GM12878 (cell line): ENCODE data around the gene HAND1. TPM values are rescaled to one million over a fixed set of nuclear protein-coding genes. Genes with fewer than 3 reads are reported as not detected.

Source experiments
- ATAC-seq: fragments of 200-7000 bp; cut with Tn5 transposase; 3 replicates; pipeline ENCODE4 v1.9.1; 2020; ENCODE audit warnings: mild to moderate bottlenecking, moderate library complexity
- BruUV-seq: library from RNA; stranded (reverse); fragments of 400-500 nt; replicated peaks from 2 replicates; lab custom pipeline; 2021; lab: Mats Ljungman, UMichigan
- CTCF ChIA-PET: fragments of 300-600 bp; sonication (Branson Sonifier 250); formaldehyde crosslinking; extraction: SDS; loops from one replicate; lab custom pipeline; 2021; ENCODE audit warnings: inconsistent platforms; lab: Yijun Ruan, JAX
- POLR2A ChIA-PET: fragments of 350-600 bp; formaldehyde crosslinking; extraction: SDS; loops from one replicate; lab custom pipeline; 2021; ENCODE audit warnings: inconsistent platforms; lab: Charles Lee
- RAD21 ChIA-PET: fragments of 300-600 bp; sonication (Branson Sonifier 250); formaldehyde crosslinking; loops from one replicate; lab custom pipeline; 2023; ENCODE audit warnings: antibody characterized with exemption; ENCODE audit not compliant: unreplicated experiment; lab: Charles Lee
- SMC1A ChIA-PET: fragments of 300-600 bp; sonication (Branson Sonifier 250); formaldehyde crosslinking; loops from one replicate; lab custom pipeline; 2023; ENCODE audit not compliant: unreplicated experiment, uncharacterized antibody; lab: Charles Lee
- DNase-seq: peaks from one replicate; pipeline ENCODE4 v3.0.0-alpha.2; 2011; ENCODE audit warnings: low read depth, low spot score
- FAIRE-seq: peaks from 3 replicates; lab custom pipeline; 2011; peaks lifted over from hg19 to GRCh38; lab: Jason Lieb, UNC
- H2AFZ ChIP-seq: 2 replicates; pipeline ENCODE4 v1.6.0; 2011; ENCODE audit warnings: low read depth, low read length, control low read depth; ENCODE audit not compliant: control insufficient read depth
- H3K27ac ChIP-seq: 2 replicates; pipeline ENCODE4 v1.5.1; 2011; ENCODE audit warnings: control low read depth; ENCODE audit not compliant: control insufficient read depth, insufficient read depth
- H3K27me3 ChIP-seq, 2 experiments: replicated peaks in 1 of 2; 2 replicates each; pipeline versions ENCODE4 v1.6.0 to v1.6.1; 2011; ENCODE audit warnings: low read length in 1 of 2; ENCODE audit not compliant: control insufficient read depth in 2 of 2, insufficient read depth in 2 of 2
- H3K36me3 ChIP-seq, 2 experiments: 2 replicates each; pipeline ENCODE4 v1.5.1; 2011; ENCODE audit warnings: low read length in 1 of 2; ENCODE audit not compliant: control insufficient read depth in 2 of 2, insufficient read depth in 2 of 2
- H3K4me1 ChIP-seq: 2 replicates; pipeline ENCODE4 v1.6.1; 2011; ENCODE audit warnings: mild to moderate bottlenecking, low read length, moderate library complexity, mixed read lengths; ENCODE audit not compliant: control insufficient read depth, insufficient read depth
- H3K4me2 ChIP-seq: 2 replicates; pipeline ENCODE4 v1.6.0; 2011; ENCODE audit warnings: control low read depth; ENCODE audit not compliant: control insufficient read depth, insufficient read depth
- H3K4me3 ChIP-seq: fragments of 200-600 bp; sonication (generic); 2 replicates; pipeline ENCODE4 v1.5.1; 2016
- H3K79me2 ChIP-seq: 2 replicates; pipeline ENCODE4 v1.6.0; 2011; ENCODE audit warnings: low read length; ENCODE audit not compliant: control insufficient read depth, insufficient read depth
- H3K9ac ChIP-seq: 2 replicates; pipeline ENCODE4 v1.8.0; 2011; ENCODE audit warnings: low read length, control low read depth, mixed read lengths; ENCODE audit not compliant: control insufficient read depth, insufficient read depth
- H3K9me3 ChIP-seq: replicated peaks from 3 replicates; pipeline ENCODE4 v1.5.1; 2011; ENCODE audit warnings: mild to moderate bottlenecking, low read length; ENCODE audit not compliant: control insufficient read depth, insufficient read depth
- H4K20me1 ChIP-seq: 2 replicates; pipeline ENCODE4 v1.6.0; 2011; ENCODE audit not compliant: control insufficient read depth, insufficient read depth
- ATF2 ChIP-seq: IDR thresholded peaks from 2 replicates; pipeline ENCODE4 v1.6.1; 2012; ENCODE audit warnings: low read length, inconsistent platforms
- BACH1 ChIP-seq: fragments of 450-650 bp; IDR thresholded peaks from 2 replicates; pipeline ENCODE4 v1.6.1; 2017; ENCODE audit warnings: mild to moderate bottlenecking, borderline replicate concordance
- EGR1 ChIP-seq, 2 experiments: IDR thresholded peaks; 1 replicate in 1 of 2; 2 replicates in 1 of 2; pipeline ENCODE4 v1.6.1; 2011 to 2012; ENCODE audit warnings: low read depth in 2 of 2, low read length in 2 of 2, borderline replicate concordance in 1 of 2, mild to moderate bottlenecking in 1 of 2, moderate library complexity in 1 of 2
- GATAD2B ChIP-seq: fragments of 450-650 bp; conservative IDR thresholded peaks from 2 replicates; pipeline ENCODE4 v1.6.1; 2017; ENCODE audit warnings: low read depth, mild to moderate bottlenecking, moderate library complexity
- HDAC6 ChIP-seq: fragments of 200-600 bp; sonication (generic); IDR thresholded peaks from one replicate; pipeline ENCODE4 v1.8.0; 2017; ENCODE audit warnings: antibody characterized with exemption; ENCODE audit not compliant: unreplicated experiment
- NFXL1 ChIP-seq: fragments of 450-650 bp; IDR thresholded peaks from 2 replicates; pipeline ENCODE4 v1.6.1; 2017; ENCODE audit warnings: antibody characterized with exemption, mild to moderate bottlenecking, borderline replicate concordance
- PAX5 ChIP-seq: IDR thresholded peaks from 2 replicates; pipeline ENCODE4 v1.6.1; 2011; ENCODE audit warnings: low read depth, low read length, borderline replicate concordance
- POLR2A ChIP-seq: IDR thresholded peaks from 2 replicates; pipeline ENCODE4 v1.6.1; 2011; ENCODE audit warnings: low read depth, mild to moderate bottlenecking, low read length
- RUNX3 ChIP-seq: IDR thresholded peaks from 2 replicates; pipeline ENCODE4 v1.6.1; 2012; ENCODE audit warnings: low read length, inconsistent platforms
- SMC3 ChIP-seq: IDR thresholded peaks from 2 replicates; pipeline ENCODE4 v1.6.1; 2011; ENCODE audit warnings: low read length, improper control_type of control experiment, borderline replicate concordance
- SP1 ChIP-seq: IDR thresholded peaks from one replicate; pipeline ENCODE4 v1.6.1; 2011; ENCODE audit warnings: low read depth, low read length
- SREBF1 ChIP-seq: IDR thresholded peaks from 2 replicates; pipeline ENCODE4 v1.6.1; 2012; ENCODE audit warnings: mild to moderate bottlenecking, low read length
- ZBTB40 ChIP-seq: fragments of 450-650 bp; IDR thresholded peaks from 2 replicates; pipeline ENCODE4 v1.6.1; 2016; ENCODE audit warnings: mild to moderate bottlenecking, moderate library complexity, borderline replicate concordance
- ZNF24 ChIP-seq: fragments of 450-650 bp; IDR thresholded peaks from 2 replicates; pipeline ENCODE4 v1.6.1; 2017; ENCODE audit warnings: antibody characterized with exemption, mild to moderate bottlenecking
- ZNF274 ChIP-seq: IDR thresholded peaks from one replicate; pipeline ENCODE4 v1.8.0; 2011; ENCODE audit not compliant: insufficient read length, insufficient read depth
- ZNF384 ChIP-seq: IDR thresholded peaks from 2 replicates; pipeline ENCODE4 v1.6.1; 2012; ENCODE audit warnings: low read depth, mild to moderate bottlenecking, low read length, improper control_type of control experiment, borderline replicate concordance
- WGBS: methylation state at CpG from one replicate; pipeline ENCODE4 v1.1.6; 2016; ENCODE audit warnings: low lambda C conversion rate; ENCODE audit not compliant: insufficient replicate concordance, insufficient coverage; ENCODE audit errors: missing lambda C conversion rate; 5-methylcytosine and 5-hydroxymethylcytosine counted together
- in situ Hi-C: fragments of 300-500 bp; cut with MboI; formaldehyde crosslinking; loops from 9 replicates; pipeline ENCODE4 v1.14.3; 2018; ENCODE audit warnings: mixed read lengths
- intact Hi-C: fragments of 100-400 bp; cut with micrococcal nuclease; formaldehyde crosslinking; loops from one replicate; pipeline ENCODE4 v1.14.2; 2022; ENCODE audit not compliant: unreplicated experiment
- polyA plus RNA-seq, 11 experiments: library from polyadenylated mRNA; depleted of rRNA in 4 of 11; unstranded in 6 of 11; stranded (reverse) in 5 of 11; fragments of >200 nt; fragmentation: Nextera tagmentation in 4 of 11; fragmentation: Illumina TruSeq in 1 of 11; extraction: Ambion mirVana in 4 of 11; extraction: Trizol in 1 of 11; gene quantifications; 1 replicate in 1 of 11; 2 replicates in 10 of 11; pipeline versions ENCODE4 v1.2.1 to v1.2.3, GENCODE V29; 2011 to 2016; ENCODE audit warnings: inconsistent platforms in 2 of 11, missing spikeins in 2 of 11, low read depth in 1 of 11
- total RNA-seq, 4 experiments: library from RNA; depleted of rRNA in 3 of 4; stranded (reverse); fragments of >200 nt in 3 of 4; fragmentation: Illumina TruSeq in 1 of 4; extraction: Trizol in 1 of 4; gene quantifications; 2 replicates each; pipeline versions ENCODE4 v1.2.1 to v1.2.3, GENCODE V29; 2013 to 2021

The HAND1 gene
- total and polyA plus RNA-seq, 10 of the 15 experiments (the other 5 are each of a cell fraction or from before 2014, with no cell fraction given), result 0.06 to 0.41 (median 0.27) TPM; not detected in 4

GRCh38 chr5:154459015-154459414 lies 19.0 kb downstream of the HAND1 start:
- H2AFZ ChIP-seq, result no peak overlapping the region
- H3K9me3 ChIP-seq, result no peaks in the 10 kb centered on the region
- ATAC-seq (no peak), DNase-seq (no peak), FAIRE-seq (no peak)
- no TSS peak for BruUV-seq
- no peaks in the 10 kb centered on the region for H3K79me2 ChIP-seq
- peaks cover 3 to 20% of the 10 kb centered on the region in 2 experiments; a peak in 3 of 4 replicates for H3K36me3 ChIP-seq
- H3K27me3 ChIP-seq, result no peaks in the 10 kb centered on the region
- CTCF ChIA-PET, result interaction anchor here (1.8 kb wide), 1 partner anchor 61 kb away, joined by 5 read pairs; no protein-coding TSS in a partner anchor
- no peak overlapping the region for H3K4me2 ChIP-seq
- SMC1A ChIA-PET, result interaction anchor here (0.8 to 1.3 kb wide), 2 partner anchors 9 to 21 kb away, joined by 3 read pairs; no protein-coding TSS in a partner anchor
- intact Hi-C loops, result no loop called here
- WGBS, result 64% methylated on average over 3 of the region's 3 CpGs
- H4K20me1 ChIP-seq, result no peaks in the 10 kb centered on the region
- H3K9ac ChIP-seq, result no peak overlapping the region
- in situ Hi-C loops, result no loop called here
- no peak overlapping the region for H3K4me3 ChIP-seq
- POLR2A ChIA-PET, result interaction anchor here (1.3 kb wide), 1 partner anchor 10 kb away, joined by 3 read pairs; no protein-coding TSS in a partner anchor
- TF ChIP-seq SP1 (no peak), ATF2 (no peak), HDAC6 (no peak), RUNX3 (no peak), ZNF274 (no peak), EGR1 (IDR thresholded peaks at IDR 0.05; ENCODE audit: borderline replicate concordance in 1 of 2, low read depth in 2 of 2, low read length in 2 of 2) (no peak), GATAD2B (no peak), BACH1 (no peak), POLR2A (no peak), NFXL1 (no peak), ZNF24 (no peak), SMC3 (no peak), ZNF384 (no peak), SREBF1 (no peak), PAX5 (no peak), ZBTB40 (no peak)
- RAD21 ChIA-PET, result no interaction called here
- H3K27ac ChIP-seq, result no peak overlapping the region
- no peaks in the 10 kb centered on the region for H3K4me1 ChIP-seq
